HUDEP-2 (cell line): Measurements from ENCODE around the gene PALMD.
A peak's percentile ranks its signal among the peaks of the same experiment; 100 is the strongest.

Experiments used
- DNase-seq, 76 experiments: peaks; one replicate each; lab custom pipeline; 2025; ENCODE audit not compliant: unreplicated experiment in 76 of 76; lab: John Stamatoyannopoulos, UW

Gene PALMD, protein sequence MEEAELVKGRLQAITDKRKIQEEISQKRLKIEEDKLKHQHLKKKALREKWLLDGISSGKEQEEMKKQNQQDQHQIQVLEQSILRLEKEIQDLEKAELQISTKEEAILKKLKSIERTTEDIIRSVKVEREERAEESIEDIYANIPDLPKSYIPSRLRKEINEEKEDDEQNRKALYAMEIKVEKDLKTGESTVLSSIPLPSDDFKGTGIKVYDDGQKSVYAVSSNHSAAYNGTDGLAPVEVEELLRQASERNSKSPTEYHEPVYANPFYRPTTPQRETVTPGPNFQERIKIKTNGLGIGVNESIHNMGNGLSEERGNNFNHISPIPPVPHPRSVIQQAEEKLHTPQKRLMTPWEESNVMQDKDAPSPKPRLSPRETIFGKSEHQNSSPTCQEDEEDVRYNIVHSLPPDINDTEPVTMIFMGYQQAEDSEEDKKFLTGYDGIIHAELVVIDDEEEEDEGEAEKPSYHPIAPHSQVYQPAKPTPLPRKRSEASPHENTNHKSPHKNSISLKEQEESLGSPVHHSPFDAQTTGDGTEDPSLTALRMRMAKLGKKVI

DNA sequence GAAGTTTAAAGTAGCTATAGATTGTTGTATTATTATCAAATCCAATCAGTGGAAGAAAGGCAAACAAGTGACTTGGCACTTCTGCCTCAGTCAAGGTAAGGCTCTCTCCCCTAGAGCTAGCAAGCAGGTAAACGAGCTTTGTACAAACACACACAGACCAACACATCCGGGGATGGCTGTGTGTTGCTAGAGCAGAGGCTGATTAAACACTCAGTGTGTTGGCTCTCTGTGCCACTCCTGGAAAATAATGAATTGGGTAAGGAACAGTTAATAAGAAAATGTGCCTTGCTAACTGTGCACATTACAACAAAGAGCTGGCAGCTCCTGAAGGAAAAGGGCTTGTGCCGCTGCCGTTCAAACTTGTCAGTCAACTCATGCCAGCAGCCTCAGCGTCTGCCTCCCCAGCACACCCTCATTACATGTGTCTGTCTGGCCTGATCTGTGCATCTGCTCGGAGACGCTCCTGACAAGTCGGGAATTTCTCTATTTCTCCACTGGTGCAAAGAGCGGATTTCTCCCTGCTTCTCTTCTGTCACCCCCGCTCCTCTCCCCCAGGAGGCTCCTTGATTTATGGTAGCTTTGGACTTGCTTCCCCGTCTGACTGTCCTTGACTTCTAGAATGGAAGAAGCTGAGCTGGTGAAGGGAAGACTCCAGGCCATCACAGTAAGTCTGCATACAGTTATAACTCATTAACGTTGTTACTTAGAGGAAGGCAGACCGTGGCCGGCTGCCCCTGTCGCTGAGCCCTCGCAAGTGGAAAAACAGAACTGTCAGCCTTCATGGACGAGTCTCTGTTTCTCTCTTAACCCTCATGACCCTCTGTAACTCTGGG is at the start of gene PALMD:
PALMD (plus strand) TSS at position 415 of the 833 bp plus-strand sequence; CDS start at position 620, 205 bp downstream.
- no peak for DNase-seq

DNA sequence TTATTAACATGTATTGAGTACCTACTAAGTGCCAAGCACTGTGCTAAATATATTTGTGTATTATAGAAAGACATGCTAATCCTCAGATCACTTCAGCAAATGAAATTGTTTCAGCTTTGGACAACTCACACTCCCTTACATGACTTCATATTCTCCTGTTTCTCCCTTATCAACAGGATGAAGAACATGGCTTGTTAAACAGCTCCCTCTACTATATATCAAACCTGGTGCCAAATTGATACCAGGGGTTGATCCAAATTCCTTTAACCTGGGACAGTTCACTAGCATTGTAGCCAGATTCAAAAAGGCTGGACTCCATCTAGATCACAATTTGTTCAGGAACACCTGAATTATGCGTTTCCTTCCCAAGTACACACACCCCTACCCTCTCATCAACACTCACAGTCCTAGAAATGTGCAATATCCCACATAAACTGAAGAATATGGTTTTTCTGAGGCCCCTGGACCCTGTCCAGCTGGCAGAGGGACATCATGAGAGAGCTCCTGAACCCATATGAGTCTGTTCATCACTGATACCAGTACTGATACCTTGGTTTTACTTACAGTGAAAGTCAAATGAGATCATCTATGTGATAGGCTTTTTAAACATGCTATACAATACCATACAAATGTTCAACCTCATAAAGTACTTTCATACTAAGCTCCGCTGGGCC is 47.0 kb upstream of the PALMD start:
- DNase-seq = peak in 9 of 76 experiments; percentile 2 to 22 (median 5)

DNA sequence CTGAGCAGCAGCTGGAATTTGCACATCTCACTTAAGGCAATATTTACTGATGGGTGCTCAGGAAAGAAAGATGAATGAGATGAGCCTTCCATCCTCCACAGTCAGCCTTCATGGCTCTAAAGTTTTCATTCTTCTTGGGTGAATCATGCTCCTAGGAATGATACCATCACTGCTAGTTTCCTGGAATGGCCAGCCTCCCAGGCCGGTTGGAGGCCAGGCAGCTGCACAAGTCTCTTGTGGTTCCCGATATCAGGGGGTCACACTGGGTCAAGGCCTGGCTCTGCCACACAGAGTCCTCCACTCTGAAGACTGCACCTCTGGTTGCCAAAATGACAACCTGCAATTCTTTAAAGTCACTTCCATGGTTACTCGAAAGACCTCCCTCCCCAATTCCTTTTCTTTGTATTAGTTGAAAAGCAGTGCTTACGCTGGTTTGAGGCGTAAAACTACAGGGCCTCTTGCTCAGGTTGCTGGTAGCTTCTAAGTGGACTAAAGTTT is 46.2 kb upstream of the PALMD start:
- DNase-seq = peak in 16 of 76 experiments; percentile 3 to 55 (median 24)

DNA sequence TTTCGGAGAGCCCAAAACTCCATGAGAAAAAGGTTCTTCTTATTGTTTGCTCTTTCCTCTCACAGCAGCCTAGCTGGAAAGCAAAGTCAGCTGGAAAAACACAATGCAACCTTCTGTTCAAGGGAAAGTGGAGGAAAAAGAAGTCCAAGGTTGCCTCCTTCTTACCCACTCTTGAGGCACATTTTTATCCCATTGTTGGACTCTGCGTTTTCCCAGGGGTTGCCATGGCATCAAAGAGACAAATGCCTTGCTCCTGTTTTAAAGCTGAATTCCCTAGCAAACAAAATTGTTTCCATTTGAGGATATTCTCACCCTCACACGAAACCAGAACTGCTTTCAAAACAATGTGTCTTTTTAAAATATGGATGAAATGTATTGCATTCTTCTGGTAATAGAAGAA is 45.1 kb upstream of the PALMD start:
- DNase-seq = no peak

DNA sequence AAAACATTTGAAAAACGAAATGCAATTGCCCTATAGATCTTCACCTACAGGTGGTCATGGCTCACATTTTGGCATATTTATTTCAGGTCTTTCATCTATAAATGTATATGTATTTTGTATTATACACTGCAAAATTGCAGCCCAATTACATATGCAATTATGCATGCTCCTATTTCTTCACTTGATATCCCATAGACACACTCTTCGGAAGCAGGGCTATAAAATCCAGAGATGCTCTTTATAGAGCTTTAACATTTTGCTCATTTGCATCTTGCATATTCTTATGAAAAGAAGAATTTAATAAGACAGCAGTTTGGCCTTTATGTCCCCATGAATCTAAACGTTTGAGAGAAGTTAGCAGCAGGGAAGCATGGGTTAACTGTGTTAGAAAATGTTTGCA is 44.7 kb upstream of the PALMD start:
- no peak for DNase-seq

DNA sequence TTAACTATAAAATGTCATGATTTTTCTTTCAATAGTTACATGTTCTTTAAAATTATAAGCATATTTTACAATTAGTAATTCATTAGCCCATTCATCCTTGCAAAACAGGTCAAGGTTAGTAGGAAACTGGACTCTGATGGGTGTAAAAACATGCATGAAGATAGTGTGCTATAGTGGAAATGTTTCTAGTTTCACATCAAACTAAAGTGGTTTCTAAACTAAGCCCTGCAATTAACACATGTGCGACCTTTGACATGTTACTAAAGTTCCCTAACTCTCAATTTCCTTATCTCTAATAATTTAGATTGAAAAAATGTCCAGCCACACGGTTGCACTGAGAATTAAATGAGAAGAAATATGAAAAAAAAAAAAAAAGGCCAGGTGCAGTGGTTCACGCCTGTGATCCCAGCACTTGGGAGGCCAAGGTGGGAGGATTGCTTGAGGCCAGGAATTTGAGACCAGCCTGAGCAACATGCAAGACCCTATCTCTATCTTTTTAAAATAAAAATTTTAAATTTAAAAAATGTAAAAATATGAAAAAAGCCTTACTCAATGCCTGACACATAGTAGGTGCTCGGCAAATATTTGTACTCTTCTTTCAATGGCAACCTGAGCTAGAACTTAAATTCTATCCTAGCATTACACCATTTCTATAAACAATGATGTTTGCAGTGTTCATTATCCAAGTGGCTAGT is 44.1 kb upstream of the PALMD start:
- no peak for DNase-seq

DNA sequence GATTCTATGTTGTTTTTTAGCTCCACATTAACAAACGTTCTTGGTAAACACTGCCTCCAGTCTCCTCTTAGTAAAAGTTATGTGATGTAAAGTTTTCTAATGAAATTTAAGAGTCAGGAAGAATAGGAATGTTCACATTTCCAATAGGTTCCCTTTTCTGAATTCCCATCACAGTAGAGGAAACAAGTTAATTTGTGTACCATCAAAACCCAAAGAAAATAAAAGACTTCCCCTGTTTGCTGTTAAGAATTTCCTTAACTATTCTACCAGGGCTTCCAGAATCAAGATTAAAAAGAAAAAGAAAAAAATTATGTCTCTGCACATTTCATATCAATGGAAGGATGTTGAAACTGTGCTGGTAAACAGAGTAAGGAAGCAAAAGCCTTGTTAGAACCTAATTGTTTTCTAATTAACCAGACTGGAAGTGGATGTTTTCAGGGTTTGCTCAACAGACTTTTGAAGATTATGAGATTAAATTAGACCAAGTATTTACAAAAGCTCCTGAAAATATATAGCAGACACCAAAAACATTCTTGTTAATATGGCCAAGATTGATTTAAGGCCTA is 43.4 kb upstream of the PALMD start:
- DNase-seq = no peak

DNA sequence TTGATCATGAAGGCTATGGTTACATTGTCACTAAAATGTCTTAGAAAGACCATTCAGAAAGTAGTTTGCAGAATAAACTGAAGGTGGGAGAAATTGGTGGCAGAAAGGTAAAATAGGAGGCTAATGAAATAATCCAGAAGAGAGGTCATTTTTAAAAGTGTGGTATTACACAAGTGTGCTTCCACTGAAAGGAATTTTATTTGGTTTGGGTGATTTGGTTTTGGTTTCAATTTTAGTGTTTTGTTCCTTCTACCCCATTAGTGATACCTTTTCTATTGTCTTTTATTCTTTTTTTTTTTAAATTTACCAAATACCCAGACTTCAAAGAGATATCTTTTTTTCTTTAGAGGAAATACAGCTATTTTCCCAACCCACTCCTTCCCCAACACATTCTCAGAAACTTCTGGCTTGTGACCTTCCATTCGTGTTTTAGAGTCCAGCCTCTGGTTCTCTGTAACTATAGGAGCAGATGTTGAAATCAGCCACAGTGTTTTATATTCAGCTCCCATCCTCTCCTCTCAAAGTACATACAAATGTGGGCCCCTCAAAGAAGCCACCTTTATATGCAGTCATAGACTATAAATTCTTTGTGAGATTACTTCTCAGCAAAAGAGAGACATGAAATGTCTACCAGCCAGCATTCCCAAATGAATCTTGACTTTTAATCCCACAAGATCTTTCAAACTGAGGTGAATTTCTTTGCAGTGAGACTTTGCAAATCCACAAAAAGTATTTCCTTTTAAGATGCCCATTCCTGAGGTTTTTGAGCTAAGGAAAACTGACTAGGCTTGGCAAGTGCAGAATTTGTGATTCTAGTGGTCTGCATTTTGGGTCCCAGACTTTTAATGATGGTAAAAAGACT is 42.0 kb upstream of the PALMD start:
- no peak for DNase-seq

DNA sequence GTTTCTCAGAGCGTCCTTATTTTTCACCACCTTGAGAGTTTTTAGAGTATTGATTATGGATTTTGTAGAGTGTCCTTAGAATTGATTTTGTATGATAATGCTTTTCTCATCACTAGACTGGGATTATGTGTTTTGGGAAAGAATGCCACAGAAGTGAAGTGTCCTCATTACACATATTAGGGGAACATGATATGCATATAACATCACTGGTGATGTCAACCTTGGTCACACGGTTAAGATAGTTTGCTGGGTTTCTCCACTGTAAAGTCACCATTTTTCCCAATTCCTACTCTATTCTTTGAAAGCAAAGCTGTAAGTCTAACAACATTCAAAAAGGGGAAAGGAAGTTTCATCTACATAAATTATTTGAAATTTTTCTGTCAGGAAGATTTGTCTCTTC is 39.6 kb upstream of the PALMD start:
- DNase-seq = no peak

DNA sequence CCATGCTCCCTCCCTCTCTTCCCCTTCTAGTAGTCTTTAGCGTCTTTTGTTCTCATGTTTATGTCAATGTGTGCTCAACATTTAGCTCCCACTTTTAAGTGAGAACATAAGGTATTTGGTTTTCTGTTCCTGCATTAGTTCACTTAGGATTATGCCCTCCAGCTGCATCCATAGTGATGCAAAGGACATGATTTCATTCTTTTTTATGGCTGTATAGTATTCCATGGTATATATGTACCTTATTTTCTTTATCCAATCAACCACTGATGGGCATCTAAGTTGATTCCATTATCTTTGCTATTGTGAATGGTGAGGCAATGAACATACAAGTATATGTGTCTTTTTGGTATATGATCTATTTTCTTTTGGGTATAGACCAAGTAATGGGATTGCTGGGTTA is 38.3 kb upstream of the PALMD start:
- no peak for DNase-seq

DNA sequence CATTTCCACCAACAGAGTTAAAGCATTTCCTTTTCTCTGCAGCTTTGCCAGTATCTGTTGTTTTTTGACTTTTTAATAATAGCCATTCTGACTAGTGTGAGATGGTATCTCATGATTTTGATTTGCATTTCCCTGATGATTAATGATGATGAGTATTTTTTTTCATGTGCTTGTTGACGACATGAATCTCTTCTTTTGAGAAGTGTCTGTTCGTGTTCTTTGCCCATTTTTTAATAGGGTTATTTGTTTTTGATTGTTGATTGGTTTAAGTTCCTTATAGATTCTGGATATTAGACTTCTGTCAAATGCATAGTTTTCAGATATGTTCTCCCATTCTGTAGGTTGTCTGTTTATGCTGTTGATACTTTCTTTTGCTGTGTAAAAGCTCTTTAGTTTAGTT is 37.9 kb upstream of the PALMD start:
- DNase-seq = no peak

DNA sequence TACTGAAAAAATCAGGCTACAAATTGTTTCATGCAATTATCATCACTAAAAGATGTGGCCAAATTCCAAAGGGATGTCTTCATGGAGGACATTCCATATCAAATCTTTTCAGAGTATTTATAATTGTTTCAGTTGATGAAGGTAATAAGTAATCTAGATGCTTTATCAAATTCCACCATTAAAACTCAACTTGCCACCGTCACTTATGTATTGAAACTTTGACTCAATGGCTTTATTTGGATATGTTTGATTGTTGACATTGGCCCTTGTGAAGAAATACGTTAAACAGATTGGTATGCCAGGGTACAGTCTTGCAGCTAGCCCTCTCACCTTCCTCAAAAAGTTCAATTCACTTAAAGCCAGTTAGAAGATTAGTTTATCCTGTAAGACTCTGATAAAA is 32.2 kb upstream of the PALMD start:
- DNase-seq = no peak

DNA sequence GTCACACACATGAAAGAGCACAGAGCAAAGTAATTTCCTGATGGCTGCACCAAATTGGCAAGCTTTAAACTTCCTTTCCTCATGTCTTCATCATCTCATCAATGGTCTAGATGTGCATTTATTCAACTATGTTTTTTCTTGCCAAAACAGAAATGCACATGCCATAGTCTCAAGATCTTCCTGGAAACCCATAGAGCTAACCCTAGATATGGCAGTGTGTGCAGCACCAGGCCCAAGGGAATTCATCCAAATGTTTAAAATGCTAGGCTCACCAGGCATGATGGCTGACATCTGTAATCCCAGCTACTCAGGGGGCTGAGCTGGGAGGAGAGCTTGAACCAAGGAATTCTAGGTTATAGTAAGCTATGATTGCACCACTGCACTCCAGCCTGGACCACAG is 31.2 kb upstream of the PALMD start:
- no peak for DNase-seq

DNA sequence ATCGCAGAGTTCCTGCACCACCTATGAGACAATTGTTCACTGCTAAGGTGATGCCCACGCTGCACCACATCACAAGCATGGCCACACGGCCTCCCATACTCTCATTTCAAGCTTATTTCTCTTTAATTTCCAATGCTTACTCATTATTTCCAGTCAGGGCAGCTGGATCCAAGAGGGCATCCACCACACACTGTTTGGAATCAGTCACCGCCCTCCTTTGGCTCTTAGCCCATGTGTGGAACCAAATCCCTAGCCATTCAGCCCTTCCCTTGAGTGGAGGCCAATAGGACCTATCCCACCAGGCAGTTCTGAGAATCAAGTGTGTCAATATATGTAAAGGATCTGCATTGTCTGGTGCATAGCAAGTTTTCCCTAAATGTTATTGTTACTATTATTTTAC is 26.3 kb upstream of the PALMD start:
- DNase-seq = no peak

DNA sequence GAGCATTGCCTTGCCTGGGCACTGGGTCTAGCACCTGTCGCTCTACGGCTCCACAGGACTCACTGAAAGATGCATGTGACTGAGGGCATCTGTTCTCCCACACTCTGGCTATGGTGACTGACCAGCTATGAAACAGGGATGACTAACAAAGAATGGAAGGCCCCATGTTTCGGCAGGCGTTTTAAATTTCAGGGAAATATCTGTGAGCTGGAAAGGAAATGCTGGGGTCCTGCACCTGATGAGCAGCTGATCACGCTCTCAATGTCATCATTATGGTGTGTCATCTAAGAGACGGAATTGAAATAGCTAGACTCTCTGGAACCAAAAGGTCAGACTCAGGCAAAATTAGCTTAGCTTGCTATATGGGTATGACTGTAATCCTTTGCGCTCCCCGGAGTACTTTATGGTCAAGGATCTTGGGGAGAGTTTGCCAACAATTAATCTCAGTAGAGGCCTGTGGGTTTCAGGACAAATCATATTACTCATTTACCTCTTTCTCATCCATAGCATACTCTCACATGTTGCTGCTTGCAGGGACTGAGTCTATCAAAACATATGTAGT is 24.5 kb upstream of the PALMD start:
- DNase-seq = no peak

DNA sequence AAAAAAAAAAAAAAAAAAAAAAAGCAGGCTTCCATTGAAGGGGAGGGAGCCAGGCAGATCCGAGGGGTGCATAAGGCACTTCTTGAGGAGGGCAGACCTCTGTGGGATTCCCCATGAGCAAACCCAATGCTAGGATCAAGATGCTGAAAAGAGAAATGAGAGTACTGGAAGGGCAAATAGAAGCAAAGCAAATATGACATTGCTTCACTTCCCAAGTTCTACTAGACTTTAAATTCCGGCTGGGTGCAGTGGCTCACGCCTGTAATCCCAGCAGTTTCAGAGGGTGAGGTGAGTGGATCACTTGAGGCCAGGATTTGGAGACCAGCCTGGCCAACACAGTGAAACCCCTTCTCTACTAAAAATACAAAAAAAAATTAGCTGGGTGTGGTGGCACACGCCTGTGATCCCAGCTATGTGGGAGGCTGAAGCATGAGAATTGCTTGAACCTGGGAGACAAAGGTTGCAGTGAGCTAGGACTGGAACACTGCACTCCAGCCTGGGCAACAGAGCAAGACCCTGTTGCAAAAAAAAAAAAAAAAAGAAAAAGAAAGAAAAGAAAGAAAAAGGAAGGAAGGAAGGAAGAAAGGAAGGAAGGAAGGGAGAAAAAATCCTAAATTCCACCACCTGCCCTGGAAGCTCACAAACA is 23.1 kb upstream of the PALMD start:
- DNase-seq = no peak

DNA sequence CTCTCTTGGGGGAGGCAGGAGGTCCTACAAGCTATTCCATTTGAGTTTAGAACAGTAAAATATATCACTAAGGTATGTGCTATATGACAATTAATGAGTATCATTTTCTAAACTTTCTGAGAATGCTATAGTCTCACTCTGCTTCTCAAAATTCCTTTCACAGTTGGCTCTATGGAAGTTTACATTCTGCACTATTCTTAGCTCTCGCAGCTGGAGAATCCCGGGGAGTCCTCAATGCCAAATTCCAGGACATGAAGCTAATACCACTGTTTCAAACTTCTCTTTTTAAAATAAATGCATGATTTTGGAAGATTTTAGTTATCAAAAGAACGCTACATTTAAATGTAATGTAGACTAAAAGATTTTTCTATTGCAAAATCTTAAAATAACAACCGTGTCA is 22.4 kb upstream of the PALMD start:
- no peak for DNase-seq

DNA sequence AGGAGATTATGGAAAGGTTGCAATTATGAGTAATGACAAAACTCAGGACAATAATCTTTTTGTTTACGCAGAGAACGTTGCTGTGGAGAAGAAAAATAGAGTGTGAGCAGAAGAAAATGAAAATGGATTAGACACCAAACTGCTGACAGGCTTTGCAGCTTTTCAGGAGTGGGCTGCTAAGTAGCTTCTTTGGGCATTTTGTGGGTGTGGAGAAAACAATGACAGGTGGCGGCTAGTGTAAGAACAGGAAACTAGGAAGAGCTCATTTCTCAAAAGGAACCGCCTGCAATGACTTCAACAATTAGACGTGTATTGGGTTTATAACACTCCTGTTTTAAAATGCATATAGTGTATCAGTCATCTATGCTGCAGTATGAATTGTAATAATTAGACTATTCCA is 18.3 kb upstream of the PALMD start:
- no peak for DNase-seq
